Colonic mucosa (tissue), 4 donors: Measurements from ENCODE around the gene ELOA. TPM values are rescaled to one million over a fixed set of nuclear protein-coding genes. Genes with fewer than 3 reads are reported as not detected.

Source experiments
- DNase-seq: peaks from one replicate; pipeline ENCODE4 v3.0.0-alpha.2; 2020
- H3K27ac ChIP-seq: fragments of 200-600 bp; one replicate; pipeline ENCODE4 v1.8.0; 2021
- H3K27me3 ChIP-seq: fragments of 200-600 bp; one replicate; pipeline ENCODE4 v1.8.0; 2021
- H3K36me3 ChIP-seq: fragments of 200-600 bp; one replicate; pipeline ENCODE4 v1.8.0; 2021
- H3K4me1 ChIP-seq: fragments of 200-600 bp; one replicate; pipeline ENCODE4 v1.8.0; 2021; ENCODE audit warnings: mild to moderate bottlenecking
- H3K4me3 ChIP-seq: fragments of 200-600 bp; one replicate; pipeline ENCODE4 v1.8.0; 2021
- H3K9ac ChIP-seq, 2 donors: one replicate each; pipeline ENCODE4 v1.7.0; 2013; ENCODE audit warnings: control low read depth in 2 of 2, low read depth in 2 of 2, low read length in 2 of 2
- H3K9me3 ChIP-seq: fragments of 200-600 bp; one replicate; pipeline ENCODE4 v1.8.0; 2021
- intact Hi-C: fragments of 100-400 bp; cut with DNase I; formaldehyde crosslinking; loops from one replicate; pipeline ENCODE4 v1.14.1; 2022
- total RNA-seq, 2 donors: library from RNA; stranded (reverse); fragmentation: NEBNext Ultra II Directional in 1 of 2; extraction: Animal tissue kit (Norgen Biotek cat#: 25700) in 1 of 2; gene quantifications; one replicate each; pipeline ENCODE4 v1.2.1, GENCODE V29; 2021
- TF ChIP-seq, protein P1 (sequence below): fragments of 200-600 bp; IDR thresholded peaks from one replicate; pipeline ENCODE4 v1.8.0; 2022; ENCODE audit warnings: antibody characterized with exemption, mild to moderate bottlenecking
- donor health status: healthy.
- donor health status: DM: no; HTN: no; CAD: no.
- donor health status: DM: no; HTN: no; CAD: no.

ELOA gene, protein sequence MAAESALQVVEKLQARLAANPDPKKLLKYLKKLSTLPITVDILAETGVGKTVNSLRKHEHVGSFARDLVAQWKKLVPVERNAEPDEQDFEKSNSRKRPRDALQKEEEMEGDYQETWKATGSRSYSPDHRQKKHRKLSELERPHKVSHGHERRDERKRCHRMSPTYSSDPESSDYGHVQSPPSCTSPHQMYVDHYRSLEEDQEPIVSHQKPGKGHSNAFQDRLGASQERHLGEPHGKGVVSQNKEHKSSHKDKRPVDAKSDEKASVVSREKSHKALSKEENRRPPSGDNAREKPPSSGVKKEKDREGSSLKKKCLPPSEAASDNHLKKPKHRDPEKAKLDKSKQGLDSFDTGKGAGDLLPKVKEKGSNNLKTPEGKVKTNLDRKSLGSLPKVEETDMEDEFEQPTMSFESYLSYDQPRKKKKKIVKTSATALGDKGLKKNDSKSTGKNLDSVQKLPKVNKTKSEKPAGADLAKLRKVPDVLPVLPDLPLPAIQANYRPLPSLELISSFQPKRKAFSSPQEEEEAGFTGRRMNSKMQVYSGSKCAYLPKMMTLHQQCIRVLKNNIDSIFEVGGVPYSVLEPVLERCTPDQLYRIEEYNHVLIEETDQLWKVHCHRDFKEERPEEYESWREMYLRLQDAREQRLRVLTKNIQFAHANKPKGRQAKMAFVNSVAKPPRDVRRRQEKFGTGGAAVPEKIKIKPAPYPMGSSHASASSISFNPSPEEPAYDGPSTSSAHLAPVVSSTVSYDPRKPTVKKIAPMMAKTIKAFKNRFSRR
- total RNA-seq = 10 to 100 TPM; 32.6 to 33.0 TPM

DNA sequence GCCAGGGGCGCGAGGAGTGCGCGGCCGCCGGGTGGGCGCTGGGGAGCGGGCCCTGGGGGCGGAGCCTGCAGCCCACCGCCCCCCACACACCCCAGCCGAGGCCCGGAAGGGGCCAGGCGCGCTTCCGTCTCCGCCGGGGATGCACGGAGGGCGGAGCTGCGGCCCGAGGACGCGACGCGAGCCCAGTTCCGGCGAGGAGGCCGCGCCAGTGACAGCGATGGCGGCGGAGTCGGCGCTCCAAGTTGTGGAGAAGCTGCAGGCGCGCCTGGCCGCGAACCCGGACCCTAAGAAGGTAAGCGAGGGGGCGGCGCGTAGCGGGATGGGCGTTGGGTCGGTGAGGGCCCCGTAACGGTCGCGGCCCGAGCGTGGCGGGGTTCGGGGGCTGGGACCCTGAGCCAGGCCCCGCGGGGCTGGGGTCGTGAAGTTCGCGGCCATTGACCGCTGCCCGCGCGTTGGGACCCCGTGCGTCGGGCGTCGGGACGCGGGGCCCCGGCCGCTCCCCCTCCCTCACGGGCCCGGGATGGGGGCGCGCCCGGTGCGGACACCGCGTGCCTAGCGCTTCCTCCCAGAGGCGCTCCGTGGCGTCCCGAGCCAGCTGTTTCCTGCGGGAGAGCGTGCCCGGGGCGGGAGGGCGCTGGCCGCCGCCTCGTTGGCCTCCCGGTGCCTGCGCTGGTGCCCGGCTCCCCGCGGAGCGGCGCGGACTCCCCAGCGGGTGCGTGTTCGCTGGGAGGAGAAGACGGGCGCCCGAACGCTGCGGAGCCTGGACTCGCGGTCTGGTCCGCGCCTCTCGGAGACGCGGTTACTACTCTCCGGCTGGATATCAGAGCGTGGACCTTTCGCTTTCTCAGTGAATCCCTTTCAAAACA lies at the start of gene ELOA:
TSS of gene ELOA (plus strand) at position 185 of the 866 bp plus-strand sequence. CDS start at position 218, 33 bp downstream.
- Histone ChIP-seq H3K9ac (peak within 1 kb of the TSS; percentile 92 to 95), H3K36me3 (no peaks in the 10 kb centered on the region), H3K4me3 (peak within 1 kb of the TSS; percentile 90), H3K27ac (peak within 1 kb of the TSS; percentile 87), H3K9me3 (no peaks in the 10 kb centered on the region), H3K4me1 (peaks cover 8% of the 10 kb centered on the region), H3K27me3 (no peaks in the 10 kb centered on the region)
- intact Hi-C loops = loop anchor here (2.0 kb wide), 1 partner anchor 51 kb away; no protein-coding TSS in a partner anchor
- TF ChIP-seq, protein P1, sequence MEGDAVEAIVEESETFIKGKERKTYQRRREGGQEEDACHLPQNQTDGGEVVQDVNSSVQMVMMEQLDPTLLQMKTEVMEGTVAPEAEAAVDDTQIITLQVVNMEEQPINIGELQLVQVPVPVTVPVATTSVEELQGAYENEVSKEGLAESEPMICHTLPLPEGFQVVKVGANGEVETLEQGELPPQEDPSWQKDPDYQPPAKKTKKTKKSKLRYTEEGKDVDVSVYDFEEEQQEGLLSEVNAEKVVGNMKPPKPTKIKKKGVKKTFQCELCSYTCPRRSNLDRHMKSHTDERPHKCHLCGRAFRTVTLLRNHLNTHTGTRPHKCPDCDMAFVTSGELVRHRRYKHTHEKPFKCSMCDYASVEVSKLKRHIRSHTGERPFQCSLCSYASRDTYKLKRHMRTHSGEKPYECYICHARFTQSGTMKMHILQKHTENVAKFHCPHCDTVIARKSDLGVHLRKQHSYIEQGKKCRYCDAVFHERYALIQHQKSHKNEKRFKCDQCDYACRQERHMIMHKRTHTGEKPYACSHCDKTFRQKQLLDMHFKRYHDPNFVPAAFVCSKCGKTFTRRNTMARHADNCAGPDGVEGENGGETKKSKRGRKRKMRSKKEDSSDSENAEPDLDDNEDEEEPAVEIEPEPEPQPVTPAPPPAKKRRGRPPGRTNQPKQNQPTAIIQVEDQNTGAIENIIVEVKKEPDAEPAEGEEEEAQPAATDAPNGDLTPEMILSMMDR = no peak
- DNase-seq = peak; percentile 84

DNA sequence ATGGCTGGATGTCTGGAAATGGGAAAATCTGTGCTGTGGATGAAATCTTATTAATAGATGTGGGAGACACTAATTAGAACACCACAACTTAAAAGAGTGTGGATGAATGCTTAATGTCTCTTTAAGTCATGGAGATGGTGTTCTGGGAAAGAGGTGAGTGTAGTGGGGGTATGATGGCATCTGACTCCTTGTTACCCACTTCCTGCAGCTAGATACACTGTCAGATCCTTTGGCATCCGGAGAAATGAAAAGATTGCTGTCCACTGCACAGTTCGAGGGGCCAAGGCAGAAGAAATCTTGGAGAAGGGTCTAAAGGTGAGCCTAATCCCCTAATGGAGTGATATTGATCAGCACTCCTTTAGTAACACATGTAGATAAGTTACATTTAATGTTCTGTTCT lies 49.7 kb upstream of the ELOA start:
- Histone ChIP-seq H3K27ac (no peak overlapping the region), H3K9ac (no peak overlapping the region), H3K36me3 (peaks cover 28% of the 10 kb centered on the region), H3K4me3 (no peak overlapping the region), H3K27me3 (no peaks in the 10 kb centered on the region), H3K4me1 (peaks cover 6% of the 10 kb centered on the region), H3K9me3 (no peaks in the 10 kb centered on the region)
- TF ChIP-seq, protein P1 = no peak
- DNase-seq = no peak
- intact Hi-C loops = loop anchor here (2.0 kb wide), 1 partner anchor 49 kb away; the partner anchor contains the start of gene ELOA

DNA sequence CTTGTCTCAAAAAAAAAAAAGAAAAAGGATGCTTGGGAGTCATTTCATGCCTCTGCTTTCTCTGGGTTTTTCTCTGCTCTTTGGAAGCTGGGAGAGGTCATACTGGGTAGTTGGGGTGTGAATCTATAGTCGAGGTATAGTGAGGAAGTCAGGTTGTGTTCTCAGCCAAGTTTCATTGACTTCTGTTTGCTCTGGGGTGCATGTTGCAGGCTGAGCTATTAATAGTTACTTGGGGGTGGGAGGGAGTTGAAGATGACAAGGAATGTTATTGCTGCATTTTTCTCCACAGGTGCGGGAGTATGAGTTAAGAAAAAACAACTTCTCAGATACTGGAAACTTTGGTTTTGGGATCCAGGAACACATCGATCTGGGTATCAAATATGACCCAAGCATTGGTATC lies 48.9 kb upstream of the ELOA start:
- peaks cover 6% of the 10 kb centered on the region for H3K4me1 ChIP-seq
- no peak overlapping the region for H3K4me3 ChIP-seq
- H3K27ac ChIP-seq = no peak overlapping the region
- H3K9ac ChIP-seq = no peak overlapping the region
- no peaks in the 10 kb centered on the region for H3K9me3 ChIP-seq
- H3K36me3 ChIP-seq = peaks cover 29% of the 10 kb centered on the region
- DNase-seq = no peak
- TF ChIP-seq, protein P1 = no peak
- intact Hi-C loops = no loop called here
- no peaks in the 10 kb centered on the region for H3K27me3 ChIP-seq

DNA sequence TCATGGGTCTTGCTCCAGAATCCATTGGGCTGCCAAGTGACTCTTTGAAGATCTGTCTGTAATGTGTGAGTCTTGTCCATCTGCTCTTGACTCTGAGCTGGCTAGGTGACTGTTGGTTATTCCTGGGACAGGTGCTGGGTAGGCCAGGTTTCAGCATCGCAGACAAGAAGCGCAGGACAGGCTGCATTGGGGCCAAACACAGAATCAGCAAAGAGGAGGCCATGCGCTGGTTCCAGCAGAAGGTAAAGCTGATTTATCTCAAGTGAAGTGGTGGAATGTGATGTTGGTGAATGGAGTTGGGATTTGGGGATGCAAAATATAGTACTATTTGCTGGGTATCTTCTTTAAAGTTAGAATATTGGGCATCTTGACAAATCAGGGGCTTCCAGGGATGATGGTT lies 47.6 kb upstream of the ELOA start:
- TF ChIP-seq, protein P1 = no peak
- no peak overlapping the region for H3K9ac ChIP-seq
- H3K9me3 ChIP-seq = no peaks in the 10 kb centered on the region
- H3K4me1 ChIP-seq = peaks cover 6% of the 10 kb centered on the region
- no peak for DNase-seq
- peaks cover 35% of the 10 kb centered on the region for H3K36me3 ChIP-seq
- intact Hi-C loops = no loop called here
- H3K4me3 ChIP-seq = no peak overlapping the region
- no peaks in the 10 kb centered on the region for H3K27me3 ChIP-seq
- no peak overlapping the region for H3K27ac ChIP-seq
